HEK293 (cell line): ENCODE data around the gene EVL.
A peak's percentile ranks its signal among the peaks of the same experiment; 100 is the strongest.

Source experiments
- BCL11B ChIP-seq: fragments of 450-650 bp; formaldehyde crosslinking; IDR thresholded peaks from 2 replicates; pipeline ENCODE4 v1.5.1; 2016; ENCODE audit warnings: low read depth, missing biosample characterization, missing genetic modification characterization
- HOXD13 ChIP-seq: sonication (generic); formaldehyde crosslinking; IDR thresholded peaks from 2 replicates; pipeline ENCODE4 v1.8.0; 2022; ENCODE audit warnings: missing genetic modification reagents, borderline replicate concordance
- MEIS1 ChIP-seq: sonication (generic); formaldehyde crosslinking; IDR thresholded peaks from 2 replicates; pipeline ENCODE4 v1.8.1; 2022; ENCODE audit warnings: missing genetic modification reagents, mild to moderate bottlenecking, borderline replicate concordance
- OVOL3 ChIP-seq: fragments of 450-650 bp; formaldehyde crosslinking; IDR thresholded peaks from 2 replicates; pipeline ENCODE4 v1.5.1; 2016; ENCODE audit warnings: missing biosample characterization, missing genetic modification characterization
- PRDM6 ChIP-seq: fragments of 450-650 bp; formaldehyde crosslinking; IDR thresholded peaks from 2 replicates; pipeline ENCODE4 v1.5.1; 2017; ENCODE audit warnings: missing biosample characterization, missing genetic modification characterization
- RBAK ChIP-seq: fragments of 450-650 bp; formaldehyde crosslinking; IDR thresholded peaks from 2 replicates; pipeline ENCODE4 v1.5.1; 2016; ENCODE audit warnings: missing biosample characterization, missing genetic modification characterization
- REST ChIP-seq: fragments of 450-650 bp; formaldehyde crosslinking; IDR thresholded peaks from 2 replicates; pipeline ENCODE4 v1.5.1; 2016; ENCODE audit warnings: missing biosample characterization, missing genetic modification characterization
- YY1 ChIP-seq: fragments of 450-650 bp; formaldehyde crosslinking; IDR thresholded peaks from 2 replicates; pipeline ENCODE4 v1.5.1; 2018; ENCODE audit warnings: missing biosample characterization, missing genetic modification characterization
- ZBTB11 ChIP-seq: fragments of 450-650 bp; formaldehyde crosslinking; conservative IDR thresholded peaks from 2 replicates; pipeline ENCODE4 v1.5.1; 2016; ENCODE audit warnings: low read depth, missing biosample characterization, missing genetic modification characterization
- ZBTB48 ChIP-seq: fragments of 450-650 bp; formaldehyde crosslinking; IDR thresholded peaks from 2 replicates; pipeline ENCODE4 v1.5.1; 2016; ENCODE audit warnings: missing biosample characterization, missing genetic modification characterization
- ZNF138 ChIP-seq: fragments of 450-650 bp; formaldehyde crosslinking; IDR thresholded peaks from 2 replicates; pipeline ENCODE4 v1.5.1; 2016; ENCODE audit warnings: missing biosample characterization, missing genetic modification characterization, borderline replicate concordance
- ZNF214 ChIP-seq: fragments of 450-650 bp; formaldehyde crosslinking; IDR thresholded peaks from 2 replicates; pipeline ENCODE4 v1.5.1; 2017; ENCODE audit warnings: missing biosample characterization, mild to moderate bottlenecking, missing genetic modification characterization, borderline replicate concordance
- ZNF223 ChIP-seq: fragments of 450-650 bp; formaldehyde crosslinking; IDR thresholded peaks from 2 replicates; pipeline ENCODE4 v1.5.1; 2016; ENCODE audit warnings: missing biosample characterization, missing genetic modification characterization
- ZNF274 ChIP-seq, 2 experiments: fragments of 200-500 bp in 1 of 2; fragments of 450-650 bp in 1 of 2; sonication (Bioruptor generic) in 1 of 2; formaldehyde crosslinking in 1 of 2; IDR thresholded peaks; 2 replicates each; pipeline versions ENCODE4 v1.5.1 to v1.6.1; 2014 to 2016; ENCODE audit warnings: borderline replicate concordance in 1 of 2, inconsistent platforms in 1 of 2, low read length in 1 of 2, missing biosample characterization in 1 of 2, missing genetic modification characterization in 1 of 2
- ZNF311 ChIP-seq: fragments of 450-650 bp; formaldehyde crosslinking; IDR thresholded peaks from 2 replicates; pipeline ENCODE4 v1.5.1; 2017; ENCODE audit warnings: missing biosample characterization, missing genetic modification characterization, borderline replicate concordance
- ZNF335 ChIP-seq: fragments of 450-650 bp; formaldehyde crosslinking; conservative IDR thresholded peaks from 2 replicates; pipeline ENCODE4 v1.5.1; 2016; ENCODE audit warnings: missing biosample characterization, missing genetic modification characterization
- ZNF341 ChIP-seq: fragments of 450-650 bp; formaldehyde crosslinking; IDR thresholded peaks from 2 replicates; pipeline ENCODE4; 2016; ENCODE audit warnings: low read depth, missing biosample characterization, missing genetic modification characterization
- ZNF394 ChIP-seq: fragments of 450-650 bp; formaldehyde crosslinking; IDR thresholded peaks from 2 replicates; pipeline ENCODE4 v1.5.1; 2016; ENCODE audit warnings: missing biosample characterization, missing genetic modification characterization, mild to moderate bottlenecking, moderate library complexity, borderline replicate concordance
- ZNF433 ChIP-seq: fragments of 450-650 bp; formaldehyde crosslinking; IDR thresholded peaks from 2 replicates; pipeline ENCODE4 v1.5.1; 2016; ENCODE audit warnings: missing biosample characterization, missing genetic modification characterization, low read depth
- ZNF48 ChIP-seq: fragments of 450-650 bp; formaldehyde crosslinking; IDR thresholded peaks from 2 replicates; pipeline ENCODE4 v1.5.1; 2016; ENCODE audit warnings: missing biosample characterization, missing genetic modification characterization
- ZNF501 ChIP-seq: fragments of 450-650 bp; formaldehyde crosslinking; IDR thresholded peaks from 2 replicates; pipeline ENCODE4 v1.5.1; 2016; ENCODE audit warnings: missing biosample characterization, missing genetic modification characterization
- ZNF513 ChIP-seq: fragments of 450-650 bp; IDR thresholded peaks from 2 replicates; pipeline ENCODE4 v1.5.1; 2018; ENCODE audit warnings: missing biosample characterization, missing genetic modification characterization
- ZNF560 ChIP-seq: fragments of 450-650 bp; formaldehyde crosslinking; IDR thresholded peaks from 2 replicates; pipeline ENCODE4 v1.5.1; 2017; ENCODE audit warnings: missing biosample characterization, missing genetic modification characterization, borderline replicate concordance
- ZNF585B ChIP-seq: fragments of 450-650 bp; formaldehyde crosslinking; IDR thresholded peaks from 2 replicates; pipeline ENCODE4 v1.5.1; 2016; ENCODE audit warnings: missing biosample characterization, missing genetic modification characterization
- ZNF837 ChIP-seq: fragments of 450-650 bp; formaldehyde crosslinking; IDR thresholded peaks from 2 replicates; pipeline ENCODE4 v1.5.1; 2016; ENCODE audit warnings: missing biosample characterization, missing genetic modification characterization
- TF ChIP-seq, protein P1 (sequence below): fragments of 450-650 bp; formaldehyde crosslinking; IDR thresholded peaks from 2 replicates; pipeline ENCODE4 v1.5.1; 2016; ENCODE audit warnings: missing biosample characterization, missing genetic modification characterization

Gene EVL

GRCh38 chr14:100192672-100193416 is 127.6 kb downstream of the EVL start (continued):
- TF ChIP-seq ZNF335 (tag by site-specific recombination) (peak; percentile 78), ZNF274 (IDR thresholded peaks at IDR 0.05; ENCODE audit: low read length) (no peak), ZNF274 (tag by site-specific recombination; IDR thresholded peaks at IDR 0.05; ENCODE audit: borderline replicate concordance) (no peak), PRDM6 (tag by site-specific recombination) (no peak), ZNF560 (tag by site-specific recombination) (no peak), ZNF223 (tag by site-specific recombination) (no peak), YY1 (tag by site-specific recombination) (peak; percentile 64; the same call in 1 of the 2 replicates), ZNF513 (tag by site-specific recombination) (no peak), BCL11B (tag by site-specific recombination) (peak; percentile 92), REST (tag by site-specific recombination) (0 out of 2 replicates have a peak, but pooled peaks have one; percentile 43), ZNF394 (tag by site-specific recombination) (peak; percentile 62; the same call in 1 of the 2 replicates), ZBTB11 (tag by site-specific recombination) (peak; percentile 75), HOXD13 (no peak), ZBTB48 (tag by site-specific recombination) (no peak; the same call in 1 of the 2 replicates), ZNF501 (peak; percentile 73; the same call in 1 of the 2 replicates), ZNF585B (tag by site-specific recombination) (no peak), ZNF837 (no peak), ZNF341 (tag by site-specific recombination) (peak; percentile 76), MEIS1 (CRISPR knock-in tag) (no peak), ZNF48 (tag by site-specific recombination) (no peak), ZNF138 (tag by site-specific recombination) (no peak), ZNF433 (tag by site-specific recombination) (no peak), RBAK (tag by site-specific recombination) (no peak), ZNF311 (tag by site-specific recombination) (no peak), ZNF214 (tag by site-specific recombination) (no peak), OVOL3 (no peak)
- TF ChIP-seq, protein P1, sequence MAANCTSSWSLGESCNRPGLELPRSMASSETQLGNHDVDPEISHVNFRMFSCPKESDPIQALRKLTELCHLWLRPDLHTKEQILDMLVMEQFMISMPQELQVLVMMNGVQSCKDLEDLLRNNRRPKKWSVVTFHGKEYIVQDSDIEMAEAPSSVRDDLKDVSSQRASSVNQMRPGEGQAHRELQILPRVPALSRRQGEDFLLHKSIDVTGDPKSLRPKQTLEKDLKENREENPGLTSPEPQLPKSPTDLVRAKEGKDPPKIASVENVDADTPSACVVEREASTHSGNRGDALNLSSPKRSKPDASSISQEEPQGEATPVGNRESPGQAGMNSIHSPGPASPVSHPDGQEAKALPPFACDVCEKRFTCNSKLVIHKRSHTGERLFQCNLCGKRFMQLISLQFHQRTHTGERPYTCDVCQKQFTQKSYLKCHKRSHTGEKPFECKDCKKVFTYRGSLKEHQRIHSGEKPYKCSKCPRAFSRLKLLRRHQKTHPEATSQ = no peak; the same call in 1 of the 2 replicates
